OCI-LY7 (cell line): Measurements from ENCODE around the gene PIK3CB.

ENCODE experiments used
- EZH2phosphoT487 ChIP-seq: fragments of 200-600 bp; sonication (generic); IDR thresholded peaks from 2 replicates; pipeline ENCODE4 v1.6.1; 2018; ENCODE audit warnings: low read depth, borderline replicate concordance, mild to moderate bottlenecking, mixed run types, antibody characterized with exemption, low read length, moderate library complexity, mixed read lengths
- TF ChIP-seq, protein P1 (sequence below): fragments of 200-600 bp; sonication (generic); conservative IDR thresholded peaks from 2 replicates; pipeline ENCODE4 v1.5.1; 2014; ENCODE audit warnings: mild to moderate bottlenecking, antibody characterized with exemption, low read length, moderate library complexity, mixed read lengths

DNA sequence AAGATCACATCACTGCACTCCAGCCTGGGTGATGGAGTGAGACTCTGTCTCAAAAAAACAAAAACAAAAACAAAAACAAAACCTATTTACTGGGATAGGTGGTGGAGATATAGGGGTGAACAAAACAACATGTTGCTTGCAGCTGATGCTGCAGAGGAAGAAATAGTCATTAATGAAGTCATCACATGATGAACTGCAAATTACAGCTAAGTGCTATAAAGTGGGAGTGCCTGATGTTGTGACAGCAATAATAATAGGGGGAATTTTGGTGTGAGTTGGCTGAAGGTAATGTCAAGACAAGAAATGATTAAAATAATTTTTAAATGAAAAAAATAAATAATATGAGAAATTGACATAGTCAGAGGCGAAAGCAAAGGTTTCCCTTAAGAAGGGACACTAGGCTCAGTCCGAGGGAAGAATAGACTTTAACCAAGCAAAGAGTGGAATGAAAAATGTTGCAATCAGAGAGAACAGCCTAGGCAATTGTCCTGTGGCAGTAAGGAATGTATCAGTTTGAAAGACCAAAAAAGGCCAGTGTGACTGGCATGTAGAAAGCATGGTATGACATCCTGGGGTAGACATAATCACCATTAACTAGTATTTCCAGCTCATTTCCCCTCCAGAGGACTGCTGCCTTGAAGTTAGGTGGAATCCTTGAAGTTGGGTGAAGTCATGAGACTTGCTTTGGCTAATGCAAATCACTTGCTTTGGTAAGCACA lies 14.7 kb upstream of the PIK3CB start:
- TF ChIP-seq, protein P1, sequence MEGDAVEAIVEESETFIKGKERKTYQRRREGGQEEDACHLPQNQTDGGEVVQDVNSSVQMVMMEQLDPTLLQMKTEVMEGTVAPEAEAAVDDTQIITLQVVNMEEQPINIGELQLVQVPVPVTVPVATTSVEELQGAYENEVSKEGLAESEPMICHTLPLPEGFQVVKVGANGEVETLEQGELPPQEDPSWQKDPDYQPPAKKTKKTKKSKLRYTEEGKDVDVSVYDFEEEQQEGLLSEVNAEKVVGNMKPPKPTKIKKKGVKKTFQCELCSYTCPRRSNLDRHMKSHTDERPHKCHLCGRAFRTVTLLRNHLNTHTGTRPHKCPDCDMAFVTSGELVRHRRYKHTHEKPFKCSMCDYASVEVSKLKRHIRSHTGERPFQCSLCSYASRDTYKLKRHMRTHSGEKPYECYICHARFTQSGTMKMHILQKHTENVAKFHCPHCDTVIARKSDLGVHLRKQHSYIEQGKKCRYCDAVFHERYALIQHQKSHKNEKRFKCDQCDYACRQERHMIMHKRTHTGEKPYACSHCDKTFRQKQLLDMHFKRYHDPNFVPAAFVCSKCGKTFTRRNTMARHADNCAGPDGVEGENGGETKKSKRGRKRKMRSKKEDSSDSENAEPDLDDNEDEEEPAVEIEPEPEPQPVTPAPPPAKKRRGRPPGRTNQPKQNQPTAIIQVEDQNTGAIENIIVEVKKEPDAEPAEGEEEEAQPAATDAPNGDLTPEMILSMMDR, result no peak
- no peak for TF ChIP-seq EZH2phosphoT487
